GM12878 (cell line): Measurements from ENCODE around the gene PSAT1.

Experiments used
- CHD2 ChIP-seq: IDR thresholded peaks from 2 replicates; pipeline ENCODE4 v1.6.1; 2011; ENCODE audit warnings: low read depth, low read length, improper control_type of control experiment, borderline replicate concordance
- CTCF ChIP-seq, 3 experiments: IDR thresholded peaks in 2 of 3; conservative IDR thresholded peaks in 1 of 3; 2 replicates each; pipeline ENCODE4 v1.5.1; 2011; ENCODE audit warnings: low read depth in 3 of 3, low read length in 3 of 3, mild to moderate bottlenecking in 3 of 3, control low read depth in 2 of 3, moderate library complexity in 2 of 3, inconsistent platforms in 1 of 3, mixed read lengths in 1 of 3; ENCODE audit not compliant: control insufficient read depth in 2 of 3, insufficient read depth in 1 of 3; ENCODE audit errors: extremely low read depth in 1 of 3
- EP300 ChIP-seq, 2 experiments: fragments of 150-350 bp in 1 of 2; IDR thresholded peaks; 2 replicates each; pipeline ENCODE4 v1.6.1; 2011 to 2012; ENCODE audit warnings: low read depth in 2 of 2, low read length in 2 of 2, borderline replicate concordance in 1 of 2, improper control_type of control experiment in 1 of 2, inconsistent platforms in 1 of 2; ENCODE audit not compliant: control insufficient read depth in 1 of 2
- IKZF1 ChIP-seq: fragments of 450-650 bp; conservative IDR thresholded peaks from 2 replicates; pipeline ENCODE4 v1.6.1; 2017; ENCODE audit warnings: antibody characterized with exemption, mild to moderate bottlenecking
- MAX ChIP-seq: IDR thresholded peaks from 2 replicates; pipeline ENCODE4 v1.6.1; 2012; ENCODE audit warnings: low read depth, low read length, improper control_type of control experiment
- MYC ChIP-seq: IDR thresholded peaks from 2 replicates; pipeline ENCODE4 v1.6.1; 2011; ENCODE audit warnings: mild to moderate bottlenecking, low read length, moderate library complexity, inconsistent platforms; ENCODE audit not compliant: insufficient read depth, insufficient replicate concordance, insufficient read length, severe bottlenecking
- NFYA ChIP-seq: IDR thresholded peaks from 2 replicates; pipeline ENCODE4 v1.6.1; 2011; ENCODE audit warnings: low read depth, mild to moderate bottlenecking, low read length, improper control_type of control experiment, borderline replicate concordance
- PML ChIP-seq: IDR thresholded peaks from 2 replicates; pipeline ENCODE4 v1.6.1; 2012; ENCODE audit warnings: low read length, inconsistent platforms
- POLR2AphosphoS2 ChIP-seq: IDR thresholded peaks from 2 replicates; pipeline ENCODE4 v1.6.1; 2011; ENCODE audit warnings: low read depth, mild to moderate bottlenecking, low read length, improper control_type of control experiment, moderate library complexity
- POLR2AphosphoS5 ChIP-seq: IDR thresholded peaks from 2 replicates; pipeline ENCODE4 v1.6.1; 2011; ENCODE audit warnings: mild to moderate bottlenecking, low read length, inconsistent platforms
- RAD21 ChIP-seq: IDR thresholded peaks from 2 replicates; pipeline ENCODE4 v1.6.1; 2011; ENCODE audit warnings: mild to moderate bottlenecking, low read depth, low read length, moderate library complexity; ENCODE audit not compliant: insufficient read depth
- ZBTB33 ChIP-seq: fragments of 450-650 bp; IDR thresholded peaks from 2 replicates; pipeline ENCODE4 v1.6.1; 2017; ENCODE audit warnings: mild to moderate bottlenecking

GRCh38 chr9:78295731-78296130 is 1.2 kb upstream of the PSAT1 start:
- TF ChIP-seq CHD2: no peak
- TF ChIP-seq CTCF (IDR thresholded peaks at IDR 0.05 in 2 of 3, conservative IDR thresholded peaks at IDR 0.05 in 1 of 3; ENCODE audit: control insufficient read depth in 2 of 3, extremely low read depth in 1 of 3, insufficient read depth in 1 of 3, low read depth in 3 of 3, low read length in 3 of 3): no peak
- no peak for TF ChIP-seq MAX
- TF ChIP-seq NFYA: no peak
- no peak for TF ChIP-seq MYC
- TF ChIP-seq RAD21: no peak
- TF ChIP-seq EP300 (IDR thresholded peaks at IDR 0.05; ENCODE audit: borderline replicate concordance in 1 of 2, control insufficient read depth in 1 of 2, low read depth in 2 of 2, low read length in 2 of 2): no peak
- TF ChIP-seq PML: no peak
- TF ChIP-seq POLR2AphosphoS5: no peak
- TF ChIP-seq POLR2AphosphoS2: no peak
- TF ChIP-seq IKZF1: no peak
- no peak for TF ChIP-seq ZBTB33
